ENCODE results near the gene TCF15. TPM values are rescaled to one million over a fixed set of nuclear protein-coding genes. Genes with fewer than 3 reads are reported as not detected.

TCF15 gene
- polyA plus RNA-seq, 3 donors: not detected

DNA sequence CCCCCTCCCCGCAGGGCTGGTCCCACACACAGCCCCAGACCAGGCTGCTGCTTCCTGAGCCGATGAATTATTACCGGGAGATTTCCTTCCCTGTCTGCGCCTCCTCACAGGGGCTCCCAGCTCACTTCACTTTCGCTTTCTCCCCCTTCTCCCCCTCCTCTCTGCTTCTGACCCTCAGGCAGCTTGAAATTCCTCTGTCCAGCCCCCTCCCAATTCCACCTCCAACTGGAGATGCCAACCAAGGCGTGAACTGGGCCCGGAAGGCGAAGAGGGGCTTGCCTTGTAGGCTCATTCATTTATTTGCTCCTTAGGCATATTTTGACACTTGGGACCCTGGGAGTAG lies 1.7 kb upstream of the TCF15 start:
- intact Hi-C loops (cut with micrococcal nuclease): no loop called here
- H4K20me1 ChIP-seq (ENCODE audit: insufficient read depth, low read length): no peaks in the 10 kb centered on the region
- H3K9ac ChIP-seq (ENCODE audit: insufficient read depth, low read length, poor library complexity, severe bottlenecking): no peak overlapping the region
- H3K4me2 ChIP-seq (replicated peaks; ENCODE audit: extremely low read depth, low read length, poor library complexity, severe bottlenecking): no peak overlapping the region
- no peak overlapping the region for H3K4me3 ChIP-seq (replicated peaks in 1 of 3; ENCODE audit: low read depth in 2 of 3, low read length in 3 of 3)
- no peak overlapping the region for H3K27ac ChIP-seq (ENCODE audit: low read depth in 1 of 2, low read length in 2 of 2)
- no peak overlapping the region for H3K27ac Mint-ChIP-seq
- peaks cover 0 to 20% of the 10 kb centered on the region in 2 donors for H3K9me3 ChIP-seq (replicated peaks in 1 of 2; ENCODE audit: control insufficient read depth in 1 of 2, insufficient read depth in 1 of 2, low read length in 2 of 2)
- no peak overlapping the region for H2AFZ ChIP-seq (ENCODE audit: insufficient read depth, low read depth, low read length, poor library complexity, severe bottlenecking)
- H3K36me3 ChIP-seq (replicated peaks in 1 of 2; ENCODE audit: control insufficient read depth in 1 of 2, insufficient read depth in 2 of 2, low read length in 2 of 2): no peaks in the 10 kb centered on the region
- 0% methylated on average over 4 of the region's 8 CpGs for WGBS (ENCODE audit: insufficient coverage)
- peaks cover 0 to 2% of the 10 kb centered on the region in 2 donors for H3K36me3 Mint-ChIP-seq
- no peaks in the 10 kb centered on the region for H3K79me2 ChIP-seq (ENCODE audit: insufficient read depth, low read length)
- peaks cover 29 to 49% of the 10 kb centered on the region in 2 donors for H3K27me3 ChIP-seq (ENCODE audit: control insufficient read depth in 2 of 2, insufficient read depth in 2 of 2, low read length in 2 of 2)
- H3K27me3 Mint-ChIP-seq (ENCODE audit: low read depth in 3 of 3): peaks cover 45 to 57% (median 47%) of the 10 kb centered on the region in 3 donors
- no peak for DNase-seq
- H3K9me3 Mint-ChIP-seq: peaks cover 0 to 12% (median 3%) of the 10 kb centered on the region in 7 donors
- TF ChIP-seq CTCF (IDR thresholded peaks at IDR 0.05): no peak
- H3K4me1 ChIP-seq (ENCODE audit: control insufficient read depth in 1 of 2, insufficient read depth in 2 of 2, low read length in 2 of 2): peaks cover 11 to 16% of the 10 kb centered on the region in 2 donors
- peaks cover 26% of the 10 kb centered on the region for H3K4me1 Mint-ChIP-seq
- H3K4me3 Mint-ChIP-seq: peak overlapping the region in 1 of 2 donors; percentile 80

DNA sequence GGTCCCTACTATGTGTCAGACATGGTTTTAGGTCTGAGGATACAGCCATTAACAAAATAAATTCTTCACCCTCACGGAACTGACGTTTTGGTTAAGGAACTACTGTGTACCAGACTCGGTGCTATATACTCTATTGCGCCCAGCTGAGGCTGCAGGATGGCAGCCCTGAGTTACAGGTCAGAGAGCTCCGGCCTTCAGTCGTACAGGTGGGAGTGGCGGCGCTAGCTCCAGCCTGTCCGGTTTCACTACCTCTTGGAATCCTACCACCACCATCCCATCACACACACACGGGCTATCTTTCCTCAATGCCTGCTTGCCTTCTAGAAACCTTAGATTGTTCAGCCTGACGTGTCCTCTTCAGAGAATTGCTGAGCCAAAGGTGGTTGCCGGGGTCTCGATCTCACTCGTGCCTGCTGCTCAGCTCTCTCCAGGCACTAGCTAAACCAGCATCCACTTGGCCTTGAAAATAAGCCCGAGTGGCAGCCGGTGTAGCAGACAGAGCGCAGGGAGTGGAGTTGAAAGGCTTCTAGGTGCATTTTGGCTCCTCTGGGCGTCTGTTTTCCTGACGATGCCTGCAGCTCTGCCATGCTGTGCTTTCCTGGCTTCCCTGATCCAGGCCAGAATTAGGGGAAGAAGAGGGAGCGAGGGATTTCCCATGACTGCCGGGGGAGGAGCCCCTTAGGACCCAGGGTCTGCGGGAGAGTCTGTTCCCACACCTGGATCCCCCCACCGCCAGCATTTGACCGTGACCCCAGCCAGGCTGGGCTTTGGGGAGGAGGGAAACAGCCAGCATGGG lies 1.1 kb upstream of the TCF15 start:
- WGBS (ENCODE audit: insufficient coverage): 21% methylated on average over 20 of the region's 24 CpGs
- Histone ChIP-seq H3K27me3 (ENCODE audit: control insufficient read depth in 2 of 2, insufficient read depth in 2 of 2, low read length in 2 of 2) (peaks cover 29 to 49% of the 10 kb centered on the region in 2 donors), H3K4me2 (replicated peaks; ENCODE audit: extremely low read depth, low read length, poor library complexity, severe bottlenecking) (no peak overlapping the region), H3K36me3 (replicated peaks in 1 of 2; ENCODE audit: control insufficient read depth in 1 of 2, insufficient read depth in 2 of 2, low read length in 2 of 2) (no peaks in the 10 kb centered on the region), H3K27ac (ENCODE audit: low read depth in 1 of 2, low read length in 2 of 2) (no peak overlapping the region), H3K9ac (ENCODE audit: insufficient read depth, low read length, poor library complexity, severe bottlenecking) (no peak overlapping the region), H3K79me2 (ENCODE audit: insufficient read depth, low read length) (no peaks in the 10 kb centered on the region), H4K20me1 (ENCODE audit: insufficient read depth, low read length) (no peaks in the 10 kb centered on the region), H3K4me3 (replicated peaks in 1 of 3; ENCODE audit: low read depth in 2 of 3, low read length in 3 of 3) (no peak overlapping the region), H3K9me3 (replicated peaks in 1 of 2; ENCODE audit: control insufficient read depth in 1 of 2, insufficient read depth in 1 of 2, low read length in 2 of 2) (peaks cover 0 to 20% of the 10 kb centered on the region in 2 donors), H2AFZ (ENCODE audit: insufficient read depth, low read depth, low read length, poor library complexity, severe bottlenecking) (no peak overlapping the region), H3K4me1 (ENCODE audit: control insufficient read depth in 1 of 2, insufficient read depth in 2 of 2, low read length in 2 of 2) (peaks cover 11 to 16% of the 10 kb centered on the region in 2 donors)
- no peak for TF ChIP-seq CTCF (IDR thresholded peaks at IDR 0.05)
- Mint-ChIP-seq H3K36me3 (peaks cover 0 to 2% of the 10 kb centered on the region in 2 donors), H3K4me3 (peak overlapping the region in 1 of 2 donors; percentile 80), H3K27ac (peak overlapping the region in 1 of 7 donors; percentile 11), H3K9me3 (peaks cover 0 to 12% (median 3%) of the 10 kb centered on the region in 7 donors), H3K4me1 (peaks cover 26% of the 10 kb centered on the region), H3K27me3 (ENCODE audit: low read depth in 3 of 3) (peaks cover 45 to 59% (median 47%) of the 10 kb centered on the region in 3 donors)
- DNase-seq: no peak
- intact Hi-C loops (cut with micrococcal nuclease): no loop called here

Data from CD14-positive monocyte (primary cell).